ENCODE results near the gene ATP5PD. TPM values are rescaled to one million over a fixed set of nuclear protein-coding genes. Genes with fewer than 3 reads are reported as not detected.
"Not testable (repeated sequence)": the region's sequence is repeated elsewhere in the genome, so short reads cannot be mapped to it uniquely, and the experiment has no call there.

Gene ATP5PD
- total RNA-seq, 1 donor: 513 TPM

GRCh38 chr17:75077072-75077495, 30.3 kb upstream of the ATP5PD start:
- DNase-seq (ENCODE audit: low read depth): no peak
- TF ChIP-seq, protein P1, sequence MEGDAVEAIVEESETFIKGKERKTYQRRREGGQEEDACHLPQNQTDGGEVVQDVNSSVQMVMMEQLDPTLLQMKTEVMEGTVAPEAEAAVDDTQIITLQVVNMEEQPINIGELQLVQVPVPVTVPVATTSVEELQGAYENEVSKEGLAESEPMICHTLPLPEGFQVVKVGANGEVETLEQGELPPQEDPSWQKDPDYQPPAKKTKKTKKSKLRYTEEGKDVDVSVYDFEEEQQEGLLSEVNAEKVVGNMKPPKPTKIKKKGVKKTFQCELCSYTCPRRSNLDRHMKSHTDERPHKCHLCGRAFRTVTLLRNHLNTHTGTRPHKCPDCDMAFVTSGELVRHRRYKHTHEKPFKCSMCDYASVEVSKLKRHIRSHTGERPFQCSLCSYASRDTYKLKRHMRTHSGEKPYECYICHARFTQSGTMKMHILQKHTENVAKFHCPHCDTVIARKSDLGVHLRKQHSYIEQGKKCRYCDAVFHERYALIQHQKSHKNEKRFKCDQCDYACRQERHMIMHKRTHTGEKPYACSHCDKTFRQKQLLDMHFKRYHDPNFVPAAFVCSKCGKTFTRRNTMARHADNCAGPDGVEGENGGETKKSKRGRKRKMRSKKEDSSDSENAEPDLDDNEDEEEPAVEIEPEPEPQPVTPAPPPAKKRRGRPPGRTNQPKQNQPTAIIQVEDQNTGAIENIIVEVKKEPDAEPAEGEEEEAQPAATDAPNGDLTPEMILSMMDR (IDR thresholded peaks at IDR 0.05; ENCODE audit: insufficient read depth, low read length): no peak
- H3K4me3 ChIP-seq (ENCODE audit: low read depth, low read length): no peak overlapping the region

DNA sequence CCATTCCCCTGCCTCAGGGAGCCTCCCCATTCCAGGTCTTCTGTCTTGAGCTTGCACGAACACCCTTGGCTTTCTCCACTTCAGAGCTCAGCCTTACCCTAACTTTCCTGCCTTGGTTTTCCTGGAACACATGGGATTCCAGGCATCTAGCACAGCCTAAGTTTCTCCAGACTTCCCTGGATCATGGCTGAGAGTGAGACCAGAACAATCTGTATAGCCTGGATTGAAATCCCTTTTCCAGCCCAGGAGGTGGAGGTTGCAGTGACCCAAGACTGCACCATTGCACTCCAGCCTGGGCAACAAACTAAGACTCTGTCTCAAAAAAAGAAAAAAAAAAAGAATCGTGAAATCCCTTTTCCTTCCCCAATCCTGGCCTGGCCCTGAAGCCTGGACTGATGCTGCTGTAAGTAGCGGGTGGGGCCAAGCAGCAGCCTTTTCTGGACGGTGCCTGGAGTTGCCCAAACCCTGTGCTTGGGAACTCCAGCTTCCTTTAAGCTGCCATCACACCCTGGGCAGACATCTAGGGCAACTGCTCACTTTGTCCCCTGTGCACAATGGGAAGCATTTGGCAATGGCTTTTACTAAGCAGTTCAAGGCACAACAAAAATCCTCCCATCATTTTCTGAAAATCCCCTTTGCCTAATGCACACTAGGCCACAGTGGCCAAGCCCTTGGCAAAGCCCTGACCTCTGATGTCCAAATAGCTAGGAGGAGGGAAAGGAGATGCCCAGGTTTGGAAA, 29.0 kb upstream of the ATP5PD start:
- DNase-seq (ENCODE audit: low read depth): no peak
- TF ChIP-seq, protein P1 (IDR thresholded peaks at IDR 0.05; ENCODE audit: insufficient read depth, low read length): no peak

DNA sequence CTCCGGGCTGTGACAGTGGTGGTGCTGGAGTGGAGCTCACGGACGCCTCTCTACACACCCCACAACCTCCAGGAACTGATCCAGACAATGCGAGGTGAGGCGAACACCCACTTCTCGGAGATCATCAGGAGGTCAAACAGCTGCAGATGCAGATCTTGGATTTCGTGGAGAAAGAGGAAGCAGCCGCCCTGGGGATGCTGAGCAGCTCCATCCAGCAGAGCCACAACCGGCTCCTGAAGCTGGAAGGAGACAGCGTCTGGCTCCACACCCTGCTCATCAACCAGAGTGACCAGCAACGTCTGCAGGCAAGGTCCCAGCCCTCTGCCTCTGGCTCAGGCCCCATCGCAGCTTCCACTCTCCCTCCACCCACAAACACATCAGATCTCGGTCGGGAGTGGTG, 27.8 kb upstream of the ATP5PD start:
- H3K4me3 ChIP-seq (ENCODE audit: low read depth, low read length): no peak overlapping the region
- DNase-seq (ENCODE audit: low read depth): no peak
- TF ChIP-seq, protein P1 (IDR thresholded peaks at IDR 0.05; ENCODE audit: insufficient read depth, low read length): no peak

More for the DNA sequence above, 29.0 kb upstream of the ATP5PD start:
- H3K4me3 ChIP-seq (ENCODE audit: low read depth, low read length): no peak overlapping the region

DNA sequence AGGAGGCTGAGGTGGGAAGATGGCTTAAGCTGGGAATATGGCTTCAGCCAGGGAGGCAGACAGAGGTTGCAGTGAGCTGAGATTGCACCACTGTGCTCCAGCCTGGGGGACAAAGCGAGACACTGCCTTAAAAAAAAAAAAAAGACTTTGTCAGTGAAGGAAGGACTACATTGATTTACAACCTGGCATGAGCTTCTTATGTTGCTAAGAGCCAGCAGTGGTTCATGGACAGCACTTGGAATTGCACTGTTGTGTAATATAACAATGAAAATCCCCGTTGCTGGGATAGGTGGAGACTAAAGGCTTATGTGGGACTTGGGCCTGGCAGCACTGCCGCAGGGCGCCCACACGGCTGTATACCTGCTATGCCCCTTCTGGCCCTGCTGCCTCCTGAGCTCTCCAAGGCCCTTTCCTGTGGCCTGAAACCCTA, 26.9 kb upstream of the ATP5PD start:
- H3K4me3 ChIP-seq (ENCODE audit: low read depth, low read length): no peak overlapping the region
- TF ChIP-seq, protein P1 (IDR thresholded peaks at IDR 0.05; ENCODE audit: insufficient read depth, low read length): no peak
- DNase-seq (ENCODE audit: low read depth): peak; percentile 42

- H3K4me3 ChIP-seq (ENCODE audit: low read depth, low read length); DNase-seq (ENCODE audit: low read depth): not testable (repeated sequence)
Measured at GRCh38 chr17:75072909-75073308, 26.1 kb upstream of the ATP5PD start.

DNA sequence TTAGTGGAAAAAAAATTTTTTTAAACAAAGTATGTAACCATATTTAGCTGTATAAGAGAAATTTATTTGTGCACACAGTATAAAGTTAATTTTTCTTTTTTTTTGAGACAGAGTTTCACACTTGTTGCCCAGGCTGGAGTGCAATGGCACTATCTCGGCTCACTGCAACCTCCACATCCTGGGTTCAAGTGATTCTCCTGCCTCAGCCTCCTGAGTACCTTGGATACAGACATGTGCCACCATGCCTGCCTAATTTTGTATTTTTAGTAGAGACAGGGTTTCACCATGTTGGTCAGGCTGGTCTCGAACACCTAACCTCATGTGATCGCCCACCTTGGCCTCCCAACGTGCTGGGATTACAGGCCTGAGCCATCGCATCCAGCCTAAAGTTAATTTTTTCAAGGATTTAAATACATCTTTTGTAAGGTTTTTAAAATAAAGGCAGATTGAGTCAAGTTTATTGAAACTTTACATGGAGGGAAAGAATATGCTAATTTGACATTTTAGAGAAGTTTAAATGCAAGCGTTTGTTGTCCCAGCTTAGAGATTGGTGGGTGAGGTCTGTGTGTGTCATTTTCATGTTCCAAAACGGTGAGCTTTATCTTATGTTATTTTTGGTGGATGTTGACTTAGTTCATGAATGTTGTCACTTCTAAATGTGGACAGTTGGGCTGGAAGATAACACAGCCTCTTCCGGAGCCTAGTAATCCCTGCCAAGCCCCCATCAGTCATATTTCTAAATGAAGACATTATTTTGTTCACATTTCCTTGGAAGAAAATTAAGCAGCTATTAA, 24.9 kb upstream of the ATP5PD start:
- DNase-seq (ENCODE audit: low read depth): not testable (repeated sequence)

DNA sequence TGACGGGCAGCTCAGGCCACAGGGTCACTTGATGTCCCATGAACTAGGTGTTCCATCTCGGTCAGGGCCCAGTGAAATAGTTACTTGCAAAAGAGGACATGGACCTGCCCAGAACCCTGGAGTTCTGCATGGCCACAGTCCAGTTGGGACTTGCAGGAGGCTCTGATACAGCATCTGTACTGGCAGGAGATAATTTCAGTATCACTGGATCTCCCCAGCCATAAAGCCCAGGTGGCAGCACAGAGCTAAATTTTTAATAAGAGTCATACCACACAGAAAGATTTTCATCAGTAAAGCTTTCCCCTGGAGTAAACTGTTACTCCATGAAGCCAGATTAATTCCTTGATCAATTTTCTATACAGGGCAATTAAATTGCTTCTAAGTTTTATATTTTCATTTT, 23.0 kb upstream of the ATP5PD start:
- no peak overlapping the region for H3K4me3 ChIP-seq (ENCODE audit: low read depth, low read length)
- peak; percentile 40 for DNase-seq (ENCODE audit: low read depth)
- TF ChIP-seq, protein P1 (IDR thresholded peaks at IDR 0.05; ENCODE audit: insufficient read depth, low read length): peak; percentile 47

More for the DNA sequence above, 24.9 kb upstream of the ATP5PD start:
- not testable (repeated sequence) for H3K4me3 ChIP-seq (ENCODE audit: low read depth, low read length)

Data from fibroblast of the aortic adventitia (primary cell).